ENCODE measurements around the gene ACOT7. TPM values are rescaled to one million over a fixed set of nuclear protein-coding genes. Genes with fewer than 3 reads are reported as not detected.
"Not testable (repeated sequence)": the region's sequence is repeated elsewhere in the genome, so short reads cannot be mapped to it uniquely, and the experiment has no call there.

The ACOT7 gene, protein sequence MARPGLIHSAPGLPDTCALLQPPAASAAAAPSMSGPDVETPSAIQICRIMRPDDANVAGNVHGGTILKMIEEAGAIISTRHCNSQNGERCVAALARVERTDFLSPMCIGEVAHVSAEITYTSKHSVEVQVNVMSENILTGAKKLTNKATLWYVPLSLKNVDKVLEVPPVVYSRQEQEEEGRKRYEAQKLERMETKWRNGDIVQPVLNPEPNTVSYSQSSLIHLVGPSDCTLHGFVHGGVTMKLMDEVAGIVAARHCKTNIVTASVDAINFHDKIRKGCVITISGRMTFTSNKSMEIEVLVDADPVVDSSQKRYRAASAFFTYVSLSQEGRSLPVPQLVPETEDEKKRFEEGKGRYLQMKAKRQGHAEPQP
- total RNA-seq, result 100 to 1,000 TPM in 1 of 2 experiments, 10 to 100 TPM in 1; 97.0 to 102 TPM

DNA sequence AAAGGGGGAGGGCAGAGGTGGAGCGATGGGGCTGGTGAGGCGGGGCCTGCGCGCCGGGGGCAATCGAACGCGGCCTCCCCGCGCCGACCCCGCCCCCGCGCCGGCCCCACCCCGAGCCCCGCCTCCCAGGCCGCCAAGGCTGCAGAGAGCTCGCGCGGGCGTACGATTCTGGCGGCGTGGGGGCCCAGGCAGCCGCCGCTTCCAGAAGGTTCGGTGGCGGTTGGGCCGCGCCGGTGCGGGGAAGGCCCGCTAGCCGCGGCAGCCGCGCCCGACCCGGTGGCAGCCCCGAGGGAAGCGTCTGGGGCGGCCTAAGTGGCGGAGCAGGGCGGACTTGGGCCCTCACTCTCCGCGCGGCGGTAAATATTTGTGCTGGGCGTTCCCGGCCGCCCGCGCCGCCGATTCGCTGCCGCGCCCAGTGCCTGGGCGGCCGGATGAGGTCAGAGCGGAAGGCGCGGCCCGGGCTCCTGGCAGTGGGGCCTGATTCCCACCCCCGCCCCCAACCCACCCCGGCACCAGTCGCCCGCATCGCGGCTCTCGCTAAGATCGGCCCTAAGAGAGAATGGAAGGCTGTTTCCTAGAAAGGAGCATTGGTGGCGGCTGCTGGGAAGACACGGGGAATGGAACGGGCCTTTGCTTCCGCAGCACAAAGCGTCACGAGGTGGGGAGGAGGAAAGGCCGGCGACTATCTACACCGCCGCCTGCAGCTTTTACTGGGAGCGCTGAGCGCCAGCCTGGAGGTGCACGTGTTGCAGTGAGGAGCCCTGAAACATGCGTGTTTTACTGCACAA, at the start of gene ACOT7:
Gene ACOT7 (minus strand): TSS at position 368 of the 788 bp plus-strand sequence. CDS start 368 bp downstream, outside the sequence.
- peaks cover 3% of the 10 kb centered on the region for H3K27me3 Mint-ChIP-seq (ENCODE audit: low read depth)
- no peaks in the 10 kb centered on the region for H3K9me3 Mint-ChIP-seq (ENCODE audit: insufficient read depth)
- peak within 1 kb of the TSS; percentile 96 for H3K27ac Mint-ChIP-seq
- DNase-seq (peak; percentile 93), ATAC-seq (peak; percentile 87)
- H3K4me1 Mint-ChIP-seq (ENCODE audit: low read depth), result peaks cover 43% of the 10 kb centered on the region
- peaks cover 12% of the 10 kb centered on the region for H3K36me3 Mint-ChIP-seq (ENCODE audit: low read depth)
- CTCF ChIA-PET, result interaction anchor here (0.6 to 9.4 kb wide), 10 partner anchors 9 to 208 kb away, joined by 3 to 100 read pairs (median 14); no protein-coding TSS in a partner anchor
- POLR2A ChIA-PET, result interaction anchor here (0.7 to 4.5 kb wide), 7 partner anchors 9 to 368 kb away, joined by 3 to 40 read pairs (median 3); no protein-coding TSS in a partner anchor
- H3K4me3 Mint-ChIP-seq, result peak within 1 kb of the TSS; percentile 82

DNA sequence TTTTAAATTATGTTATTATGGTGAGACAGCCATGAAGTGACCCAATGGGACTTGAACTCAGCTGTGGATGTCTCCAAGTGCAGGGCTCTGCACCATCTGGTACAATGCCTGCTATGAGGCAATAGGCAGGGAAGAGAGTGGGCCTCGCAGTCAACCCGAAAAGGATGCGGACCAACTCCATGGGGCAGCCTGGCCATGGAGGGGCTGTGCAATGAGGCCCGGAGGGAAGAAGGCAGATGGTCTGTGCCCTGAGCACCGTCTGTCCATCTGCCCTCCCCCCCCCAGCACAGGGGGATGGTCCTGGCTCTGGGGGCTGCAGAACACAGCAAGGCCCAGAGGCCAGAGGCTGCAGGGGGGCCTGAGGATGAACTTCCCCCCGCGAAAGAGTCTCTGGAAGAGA, 48.0 kb upstream of the ACOT7 start:
- peaks cover 33% of the 10 kb centered on the region for H3K27me3 Mint-ChIP-seq (ENCODE audit: low read depth)
- H3K4me3 Mint-ChIP-seq, result no peak overlapping the region
- H3K27ac Mint-ChIP-seq, result no peak overlapping the region
- ChIA-PET POLR2A (no interaction called here), CTCF (interaction anchor here (0.7 to 7.1 kb wide), 7 partner anchors 8 to 256 kb away, joined by 3 to 103 read pairs (median 4); partner anchors contain the start of gene HES2)
- no peaks in the 10 kb centered on the region for H3K36me3 Mint-ChIP-seq (ENCODE audit: low read depth)
- DNase-seq (no peak), ATAC-seq (no peak)
- H3K4me1 Mint-ChIP-seq (ENCODE audit: low read depth), result peaks cover 5% of the 10 kb centered on the region
- no peaks in the 10 kb centered on the region for H3K9me3 Mint-ChIP-seq (ENCODE audit: insufficient read depth)

DNA sequence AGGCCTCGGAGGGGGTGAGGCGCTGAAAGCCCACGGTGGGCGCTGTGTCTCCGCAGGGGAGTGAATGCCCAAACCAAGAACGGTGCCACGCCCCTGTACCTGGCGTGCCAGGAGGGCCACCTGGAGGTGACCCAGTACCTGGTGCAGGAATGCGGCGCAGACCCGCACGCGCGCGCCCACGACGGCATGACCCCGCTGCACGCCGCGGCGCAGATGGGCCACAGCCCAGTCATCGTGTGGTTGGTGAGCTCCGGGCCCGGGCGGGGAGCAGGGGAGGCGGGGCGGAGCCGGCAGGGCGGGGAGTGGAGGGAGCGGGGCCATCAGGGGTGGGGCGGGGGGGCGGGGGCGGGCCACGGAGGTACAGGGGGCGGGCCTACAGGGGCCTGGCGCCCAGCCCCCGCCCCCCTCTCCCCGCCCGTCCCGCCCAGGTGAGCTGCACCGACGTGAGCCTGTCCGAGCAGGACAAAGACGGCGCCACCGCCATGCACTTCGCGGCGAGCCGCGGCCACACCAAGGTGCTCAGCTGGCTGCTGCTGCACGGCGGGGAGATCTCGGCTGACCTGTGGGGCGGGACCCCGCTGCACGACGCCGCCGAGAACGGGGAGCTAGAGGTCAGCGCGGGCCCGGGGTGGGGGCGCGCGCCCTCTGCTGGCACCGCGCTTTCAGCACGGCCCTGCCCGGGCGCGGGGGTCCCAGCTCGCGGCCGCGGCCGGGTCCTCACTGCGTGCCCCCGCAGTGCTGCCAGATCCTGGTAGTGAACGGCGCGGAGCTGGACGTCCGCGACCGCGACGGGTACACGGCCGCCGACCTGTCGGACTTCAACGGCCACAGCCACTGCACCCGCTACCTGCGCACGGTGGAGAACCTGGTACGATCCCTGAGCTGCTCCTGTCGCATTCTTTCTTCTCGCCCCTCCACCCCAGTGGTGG, 46.9 kb upstream of the ACOT7 start:
- Mint-ChIP-seq H3K27ac (no peak overlapping the region), H3K27me3 (ENCODE audit: low read depth) (peaks cover 26% of the 10 kb centered on the region), H3K36me3 (ENCODE audit: low read depth) (no peaks in the 10 kb centered on the region), H3K4me3 (no peak overlapping the region), H3K9me3 (ENCODE audit: insufficient read depth) (no peaks in the 10 kb centered on the region), H3K4me1 (ENCODE audit: low read depth) (peaks cover 2% of the 10 kb centered on the region)
- ChIA-PET CTCF (interaction anchor here (1.0 to 7.1 kb wide), 10 partner anchors 9 to 202 kb away, joined by 3 to 103 read pairs (median 6); partner anchors contain the start of gene HES2), POLR2A (interaction anchor here (1.2 kb wide), 1 partner anchor 20 kb away, joined by 4 read pairs; no protein-coding TSS in a partner anchor)
- DNase-seq (peak; percentile 79), ATAC-seq (peak; percentile 85)

DNA sequence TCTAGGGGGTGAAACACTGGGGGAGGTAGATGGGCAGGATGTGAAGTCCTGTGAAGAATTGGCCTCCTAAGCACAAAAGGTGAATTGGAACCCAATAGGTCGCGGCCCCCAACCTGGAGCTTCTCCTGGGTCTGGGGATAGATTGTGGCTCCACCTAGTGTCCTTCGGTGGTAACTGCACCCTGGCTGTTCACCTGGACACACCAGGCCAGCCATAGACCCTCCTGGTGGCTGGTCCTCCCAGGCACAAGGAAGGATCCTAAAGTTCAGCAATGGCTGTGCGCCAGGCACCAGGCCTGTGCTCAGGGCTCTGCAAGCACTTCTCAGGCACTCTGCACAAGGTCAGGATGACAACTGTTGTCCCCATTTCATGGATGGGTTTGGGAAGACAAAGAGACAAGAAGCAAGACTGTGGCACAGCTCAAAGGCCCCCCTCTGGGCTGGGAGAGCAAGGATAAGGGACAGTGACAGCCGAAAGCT, 44.5 kb upstream of the ACOT7 start:
- Mint-ChIP-seq H3K27ac (no peak overlapping the region), H3K9me3 (ENCODE audit: insufficient read depth) (no peaks in the 10 kb centered on the region), H3K27me3 (ENCODE audit: low read depth) (peaks cover 24% of the 10 kb centered on the region), H3K36me3 (ENCODE audit: low read depth) (no peaks in the 10 kb centered on the region), H3K4me1 (ENCODE audit: low read depth) (peaks cover 2% of the 10 kb centered on the region), H3K4me3 (no peak overlapping the region)
- DNase-seq, result peak; percentile 80
- ChIA-PET POLR2A (interaction anchor here (1.4 to 1.5 kb wide), 2 partner anchors 22 to 52 kb away, joined by 3 read pairs; no protein-coding TSS in a partner anchor), CTCF (interaction anchor here (0.7 to 7.1 kb wide), 29 partner anchors 8 to 535 kb away, joined by 3 to 103 read pairs (median 6); partner anchors contain the start of genes HES2, ICMT, NOL9 and TAS1R1)
- peak; percentile 67 for ATAC-seq

DNA sequence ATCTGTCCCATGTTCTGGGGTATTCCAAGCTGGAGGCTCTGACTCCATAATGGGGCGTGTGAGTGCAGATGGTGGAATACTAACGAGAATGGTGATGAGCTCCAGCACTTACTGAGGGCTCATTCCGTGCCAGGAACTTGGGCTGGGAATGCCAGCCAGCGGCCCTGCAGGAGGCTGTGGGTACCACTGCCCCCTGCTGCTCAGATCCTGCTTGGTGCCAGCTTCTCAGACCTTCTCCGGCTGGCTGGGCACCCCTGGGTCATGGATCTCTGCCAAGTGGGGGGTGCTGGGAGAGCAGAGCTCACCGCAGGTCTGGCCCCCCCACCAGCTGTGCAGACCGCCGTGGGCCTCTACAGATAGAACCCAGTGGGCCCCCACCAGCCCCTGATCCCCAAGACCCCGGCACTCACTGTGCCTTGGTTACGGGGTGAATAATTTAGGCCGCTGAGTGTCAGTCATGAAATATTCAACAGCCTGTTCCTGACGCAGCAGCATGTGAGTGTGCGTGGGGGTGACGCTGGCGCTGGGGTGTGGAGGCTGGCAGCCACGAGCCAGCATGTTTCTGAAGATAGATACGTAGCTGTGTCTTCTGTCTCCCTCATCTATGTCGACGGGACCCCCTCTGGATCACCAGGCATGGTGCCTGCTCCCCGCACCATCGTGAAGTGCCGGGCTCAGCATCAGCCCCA, 43.6 kb upstream of the ACOT7 start:
- H3K27ac Mint-ChIP-seq; ATAC-seq; H3K9me3 Mint-ChIP-seq (ENCODE audit: insufficient read depth); DNase-seq; H3K4me3 Mint-ChIP-seq; H3K4me1 Mint-ChIP-seq (ENCODE audit: low read depth); H3K36me3 Mint-ChIP-seq (ENCODE audit: low read depth): not testable (repeated sequence)
- peaks cover 24% of the 10 kb centered on the region for H3K27me3 Mint-ChIP-seq (ENCODE audit: low read depth)
- POLR2A ChIA-PET, result interaction anchor here (1.4 kb wide), 1 partner anchor 53 kb away, joined by 3 read pairs; no protein-coding TSS in a partner anchor
- CTCF ChIA-PET, result interaction anchor here (0.9 to 7.1 kb wide), 22 partner anchors 8 to 202 kb away, joined by 3 to 103 read pairs (median 8); partner anchors contain the start of genes HES2, ICMT and TNFRSF25

DNA sequence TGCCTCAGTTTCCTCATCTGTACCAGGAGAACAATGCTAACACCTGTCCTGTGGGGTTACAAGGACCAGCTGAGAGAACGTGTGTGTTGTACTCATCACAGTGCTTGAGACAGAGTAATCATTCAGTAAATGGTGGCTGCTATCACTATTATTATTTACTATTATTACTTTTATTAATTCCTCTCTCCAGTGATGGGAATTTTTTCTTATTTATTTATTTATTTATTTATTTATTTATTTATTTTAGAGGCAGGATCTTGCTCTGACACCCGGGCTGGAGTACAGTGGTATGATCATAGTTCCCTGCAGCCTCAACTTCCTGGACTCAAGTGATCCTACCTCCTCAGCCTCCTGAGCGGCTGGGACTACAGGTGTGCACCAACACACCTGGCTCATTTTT, 42.7 kb upstream of the ACOT7 start:
- CTCF ChIA-PET, result interaction anchor here (1.7 to 4.3 kb wide), 3 partner anchors 7 to 87 kb away, joined by 3 to 30 read pairs (median 17); no protein-coding TSS in a partner anchor
- H3K36me3 Mint-ChIP-seq (ENCODE audit: low read depth); H3K4me1 Mint-ChIP-seq (ENCODE audit: low read depth); POLR2A ChIA-PET; ATAC-seq; H3K4me3 Mint-ChIP-seq; DNase-seq; H3K9me3 Mint-ChIP-seq (ENCODE audit: insufficient read depth); H3K27ac Mint-ChIP-seq: not testable (repeated sequence)
- H3K27me3 Mint-ChIP-seq (ENCODE audit: low read depth), result peaks cover 19% of the 10 kb centered on the region

DNA sequence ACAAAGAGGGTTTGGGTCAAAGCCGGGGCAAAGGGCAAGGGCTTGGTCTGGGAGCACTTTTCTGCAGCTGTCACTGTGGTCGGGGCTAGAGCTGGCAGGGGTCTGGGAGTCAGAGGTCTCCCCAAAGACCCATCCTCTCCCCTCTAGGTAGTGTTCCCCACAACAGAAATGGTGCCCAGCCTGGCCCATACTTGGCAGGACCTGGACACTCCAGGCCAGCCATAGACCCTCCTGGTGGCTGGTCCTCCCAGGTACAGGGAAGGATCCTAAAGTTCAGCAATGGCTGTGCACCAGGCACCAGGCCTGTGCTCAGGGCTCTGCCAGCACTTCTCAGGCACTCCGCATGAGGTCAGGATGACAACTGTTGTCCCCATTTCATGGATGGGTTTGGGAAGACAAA, 42.0 kb upstream of the ACOT7 start:
- no peaks in the 10 kb centered on the region for H3K36me3 Mint-ChIP-seq (ENCODE audit: low read depth)
- ChIA-PET POLR2A (no interaction called here), CTCF (interaction anchor here (4.0 to 4.3 kb wide), 2 partner anchors 13 to 87 kb away, joined by 22 to 30 read pairs; no protein-coding TSS in a partner anchor)
- no peak overlapping the region for H3K27ac Mint-ChIP-seq
- H3K9me3 Mint-ChIP-seq (ENCODE audit: insufficient read depth), result no peaks in the 10 kb centered on the region
- DNase-seq (no peak), ATAC-seq (no peak)
- H3K4me1 Mint-ChIP-seq (ENCODE audit: low read depth), result no peaks in the 10 kb centered on the region
- no peak overlapping the region for H3K4me3 Mint-ChIP-seq
- peaks cover 17% of the 10 kb centered on the region for H3K27me3 Mint-ChIP-seq (ENCODE audit: low read depth)

DNA sequence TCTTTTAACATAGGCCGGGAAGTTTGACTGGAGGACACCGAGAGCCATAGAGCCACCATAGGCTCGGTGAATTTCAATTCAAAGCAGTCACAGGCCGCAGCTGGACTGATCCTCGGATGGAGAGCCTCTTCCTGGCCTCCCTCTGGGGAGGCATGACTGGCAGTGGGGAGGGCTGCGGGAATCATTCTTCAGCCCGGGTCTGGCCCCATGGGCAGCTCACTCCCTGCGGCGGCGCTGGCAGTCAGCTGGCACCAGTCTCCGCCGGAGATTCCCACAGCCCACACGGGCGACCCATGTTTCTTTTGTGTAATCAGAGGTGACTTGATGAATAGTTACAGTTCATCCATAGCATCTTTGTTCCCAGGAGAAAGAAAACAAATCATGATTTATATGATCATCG, 41.6 kb upstream of the ACOT7 start:
- Mint-ChIP-seq H3K9me3 (ENCODE audit: insufficient read depth) (no peaks in the 10 kb centered on the region), H3K36me3 (ENCODE audit: low read depth) (no peaks in the 10 kb centered on the region), H3K27me3 (ENCODE audit: low read depth) (peaks cover 22% of the 10 kb centered on the region), H3K4me3 (no peak overlapping the region), H3K4me1 (ENCODE audit: low read depth) (no peaks in the 10 kb centered on the region), H3K27ac (no peak overlapping the region)
- POLR2A ChIA-PET, result no interaction called here
- DNase-seq (no peak), ATAC-seq (no peak)
- CTCF ChIA-PET, result interaction anchor here (0.8 to 4.3 kb wide), 3 partner anchors 12 to 189 kb away, joined by 3 to 30 read pairs (median 22); no protein-coding TSS in a partner anchor

DNA sequence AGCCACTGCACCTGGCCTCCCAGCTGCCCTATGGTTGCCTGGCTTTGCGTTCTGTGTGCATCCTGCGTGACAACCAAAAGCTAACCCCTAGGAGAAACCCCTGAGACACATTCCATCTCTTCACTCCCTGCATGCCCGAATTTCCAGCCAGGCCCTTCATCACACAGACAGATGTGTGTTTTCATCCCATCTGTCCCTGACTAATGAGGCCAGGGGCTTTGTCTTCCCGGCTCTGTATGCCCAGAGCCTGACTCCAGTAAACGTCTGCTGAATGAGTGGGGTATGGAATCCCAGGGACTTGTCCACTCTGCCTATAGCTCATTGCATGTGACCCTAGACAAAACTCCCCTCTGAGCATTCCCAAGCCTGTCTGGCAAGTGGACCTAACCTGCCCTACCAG, 40.6 kb upstream of the ACOT7 start:
- ChIA-PET CTCF (interaction anchor here (0.8 to 4.0 kb wide), 2 partner anchors 11 to 188 kb away, joined by 3 to 22 read pairs; no protein-coding TSS in a partner anchor), POLR2A (no interaction called here)
- DNase-seq (no peak), ATAC-seq (no peak)
- Mint-ChIP-seq H3K4me3 (no peak overlapping the region), H3K36me3 (ENCODE audit: low read depth) (no peaks in the 10 kb centered on the region), H3K27ac (no peak overlapping the region), H3K9me3 (ENCODE audit: insufficient read depth) (no peaks in the 10 kb centered on the region), H3K27me3 (ENCODE audit: low read depth) (peaks cover 18% of the 10 kb centered on the region), H3K4me1 (ENCODE audit: low read depth) (no peaks in the 10 kb centered on the region)

Measured in activated CD8-positive, alpha-beta T cell treated with anti-CD3 and anti-CD28 coated beads, Interleukin-2, amount 10 ng/mL, durations not matched to agents 7 days and 5 days (primary cell).